ENCODE data around the gene PCSK9.
A peak's percentile ranks its signal among the peaks of the same experiment; 100 is the strongest.
"Not testable (repeated sequence)": the region's sequence is repeated elsewhere in the genome, so short reads cannot be mapped to it uniquely, and the experiment has no call there.

Gene PCSK9

DNA sequence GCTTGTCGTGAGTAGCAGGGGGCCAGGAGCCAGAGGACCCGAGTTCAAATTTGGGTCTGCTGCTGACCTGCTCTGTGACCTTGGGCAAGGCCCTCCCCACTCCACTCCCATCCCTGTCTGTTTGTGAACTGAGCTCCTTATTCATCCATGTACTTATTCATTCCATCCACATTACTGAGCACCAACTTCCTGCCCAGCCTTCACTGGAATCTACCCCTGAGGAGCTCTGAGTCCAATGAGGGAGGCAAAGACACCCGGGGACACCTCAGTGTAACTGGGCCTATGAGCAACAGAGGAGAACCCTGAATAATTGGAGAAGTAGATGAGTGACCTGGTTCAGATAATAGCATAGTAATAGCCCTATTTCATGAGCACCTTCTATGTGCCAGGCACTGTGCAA lies 31.7 kb upstream of the PCSK9 start:
- DNase-seq (ENCODE audit: insufficient read length, low spot score) (peak; percentile 33), FAIRE-seq (no peak)

DNA sequence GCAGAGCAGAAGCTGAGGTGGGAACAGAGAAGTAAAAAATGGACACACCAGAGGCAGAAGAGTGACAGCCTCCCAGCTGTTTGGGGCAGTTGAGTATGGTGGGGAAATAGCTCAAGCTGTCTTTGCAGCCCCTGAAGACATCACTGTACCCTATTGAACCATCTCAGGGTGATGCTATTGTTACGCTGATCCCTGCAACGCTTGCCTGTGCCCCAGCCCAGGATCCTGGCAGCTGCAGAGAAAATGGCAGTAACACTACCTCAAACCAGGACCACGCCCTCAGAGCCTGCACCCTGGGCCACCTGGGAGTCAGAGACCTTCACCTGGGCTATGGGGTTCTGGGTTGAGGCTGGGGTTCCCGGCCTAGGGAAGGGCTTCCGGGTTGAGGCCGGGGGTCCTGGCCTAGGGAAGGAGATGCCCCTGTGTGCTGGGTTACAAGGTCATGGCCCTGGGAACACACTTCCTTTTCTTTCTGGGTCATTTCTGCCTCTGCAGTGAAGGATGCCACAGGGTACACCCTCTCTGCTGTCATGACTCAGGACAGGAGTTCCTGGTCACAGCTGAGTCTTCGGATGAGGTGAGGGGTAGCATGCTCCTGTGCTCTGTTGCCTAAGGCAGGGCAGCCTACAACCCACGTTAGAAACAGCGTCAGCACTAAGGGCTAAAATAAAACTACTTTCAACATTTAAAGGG lies 29.0 kb upstream of the PCSK9 start:
- no peak for DNase-seq (ENCODE audit: insufficient read length, low spot score)
- FAIRE-seq, result no peak

- DNase-seq (ENCODE audit: insufficient read length, low spot score) (no peak), FAIRE-seq (no peak)
Observed at GRCh38 chr1:55010887-55011217, 28.5 kb upstream of the PCSK9 start.

GRCh38 chr1:55012661-55013060 lies 26.7 kb upstream of the PCSK9 start:
- FAIRE-seq (no peak), DNase-seq (ENCODE audit: insufficient read length, low spot score) (no peak)

- FAIRE-seq, result no peak
- no peak for DNase-seq (ENCODE audit: insufficient read length, low spot score)
Observed at GRCh38 chr1:55015123-55015522, 24.2 kb upstream of the PCSK9 start.

DNA sequence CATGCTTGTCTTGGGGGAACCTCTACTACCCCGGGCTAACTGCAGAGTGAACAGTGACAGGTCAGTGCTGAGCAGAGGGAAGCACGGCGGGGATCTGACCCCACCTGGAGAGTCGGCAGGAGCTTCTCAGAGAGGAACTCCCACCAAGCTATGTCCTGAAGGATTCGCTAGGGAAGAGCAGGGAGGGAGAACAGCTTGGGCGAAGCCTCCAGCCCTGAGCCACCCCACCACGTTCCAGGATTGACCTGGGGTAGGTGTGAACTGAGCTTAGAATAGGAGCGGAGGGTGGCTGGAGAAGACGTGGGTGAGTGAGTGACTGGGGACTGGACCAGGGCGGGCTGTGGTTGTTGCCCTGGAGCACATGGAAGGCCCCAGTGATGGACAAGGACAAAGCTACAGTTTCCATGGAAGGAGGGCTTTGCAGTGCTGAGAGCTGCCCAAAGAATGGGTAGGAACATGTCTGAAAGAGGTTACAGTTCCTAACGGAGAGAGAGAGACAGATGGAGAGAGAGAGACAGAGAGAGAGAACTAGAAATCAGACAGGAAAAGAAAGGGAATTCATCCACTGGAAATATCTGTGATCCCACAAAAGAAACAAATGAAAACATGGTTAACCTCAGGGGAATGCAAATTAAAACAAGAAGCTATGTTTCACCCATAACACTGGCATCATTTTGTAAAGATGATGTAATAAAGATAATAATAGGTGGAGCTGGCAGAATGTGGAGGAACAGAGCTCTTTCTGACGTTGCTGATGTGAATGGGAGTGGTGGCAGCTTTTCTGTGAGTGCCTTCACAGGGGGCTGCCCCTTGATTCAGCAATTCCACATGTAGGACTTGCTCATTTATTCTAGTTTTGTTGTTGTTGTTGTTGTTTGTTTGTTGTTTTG lies 23.4 kb upstream of the PCSK9 start:
- FAIRE-seq (no peak), DNase-seq (ENCODE audit: insufficient read length, low spot score) (no peak)

- DNase-seq (ENCODE audit: insufficient read length, low spot score) (no peak), FAIRE-seq (no peak)
Observed at GRCh38 chr1:55018395-55018794, 21.0 kb upstream of the PCSK9 start.

DNA sequence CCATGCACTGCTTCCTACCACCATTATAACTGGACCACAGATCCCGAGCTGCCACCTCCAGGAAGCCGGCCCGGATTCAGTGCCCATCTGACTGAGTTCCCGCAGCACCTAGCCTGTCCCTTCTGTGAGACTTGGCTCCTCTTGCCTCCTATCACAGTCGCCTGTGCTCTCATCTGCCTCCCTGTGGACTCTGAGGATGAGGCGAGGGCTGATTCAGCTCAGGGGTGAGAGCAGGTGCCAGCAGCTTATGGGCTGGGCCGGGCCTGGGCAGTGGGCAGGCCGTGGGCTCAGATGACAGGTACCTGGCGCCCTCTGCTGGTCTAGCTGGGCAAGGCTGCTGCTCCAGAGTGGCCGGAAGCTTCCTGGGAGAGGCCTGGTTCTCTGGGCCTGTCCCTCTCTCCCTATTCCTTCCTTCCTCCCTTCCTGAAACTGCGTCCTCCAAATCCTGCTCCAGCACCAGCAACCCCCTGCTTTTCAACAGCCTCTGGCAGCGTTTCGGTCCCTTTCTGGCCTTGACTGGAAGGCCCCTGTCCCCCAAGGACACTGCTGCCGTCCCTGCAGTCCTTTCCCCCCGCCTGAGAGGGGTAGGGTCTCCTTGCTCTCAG lies 17.3 kb upstream of the PCSK9 start:
- peak; percentile 92 for DNase-seq (ENCODE audit: insufficient read length, low spot score)
- FAIRE-seq, result peak; percentile 78

- DNase-seq (ENCODE audit: insufficient read length, low spot score); FAIRE-seq: not testable (repeated sequence)
Observed at GRCh38 chr1:55024163-55024562, 15.2 kb upstream of the PCSK9 start.

DNA sequence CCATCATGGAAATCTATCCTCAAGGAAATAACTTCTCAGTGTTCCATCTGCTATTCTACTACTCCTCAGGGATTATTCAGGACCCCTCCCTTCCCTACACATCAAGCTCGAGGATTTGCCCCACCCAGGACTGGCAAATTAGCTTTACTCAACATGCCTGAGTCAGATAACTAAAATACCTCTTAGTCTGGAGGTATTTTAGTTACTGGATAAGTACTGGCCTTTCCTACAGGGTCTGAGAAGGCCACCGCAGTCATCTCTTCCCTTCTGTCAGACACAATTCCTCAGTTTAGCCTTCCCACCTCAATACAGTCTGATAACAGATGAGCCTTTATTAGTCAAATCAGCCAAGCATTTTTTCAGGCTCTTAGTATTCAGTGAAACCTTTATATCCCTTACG lies 12.7 kb upstream of the PCSK9 start:
- FAIRE-seq; DNase-seq (ENCODE audit: insufficient read length, low spot score): not testable (repeated sequence)

- not testable (repeated sequence) for FAIRE-seq; DNase-seq (ENCODE audit: insufficient read length, low spot score)
Observed at GRCh38 chr1:55031098-55031497, 8.2 kb upstream of the PCSK9 start.

- DNase-seq (ENCODE audit: insufficient read length, low spot score) (no peak), FAIRE-seq (no peak)
Observed at GRCh38 chr1:55033265-55033614, 6.1 kb upstream of the PCSK9 start.

GRCh38 chr1:55034476-55035133 lies 4.7 kb upstream of the PCSK9 start:
- no peak for FAIRE-seq

GRCh38 chr1:55035904-55036303 lies 3.4 kb upstream of the PCSK9 start:
- FAIRE-seq (no peak), DNase-seq (ENCODE audit: insufficient read length, low spot score) (no peak)

More at GRCh38 chr1:55034476-55035133, 4.7 kb upstream of the PCSK9 start:
- DNase-seq (ENCODE audit: insufficient read length, low spot score), result no peak

DNA sequence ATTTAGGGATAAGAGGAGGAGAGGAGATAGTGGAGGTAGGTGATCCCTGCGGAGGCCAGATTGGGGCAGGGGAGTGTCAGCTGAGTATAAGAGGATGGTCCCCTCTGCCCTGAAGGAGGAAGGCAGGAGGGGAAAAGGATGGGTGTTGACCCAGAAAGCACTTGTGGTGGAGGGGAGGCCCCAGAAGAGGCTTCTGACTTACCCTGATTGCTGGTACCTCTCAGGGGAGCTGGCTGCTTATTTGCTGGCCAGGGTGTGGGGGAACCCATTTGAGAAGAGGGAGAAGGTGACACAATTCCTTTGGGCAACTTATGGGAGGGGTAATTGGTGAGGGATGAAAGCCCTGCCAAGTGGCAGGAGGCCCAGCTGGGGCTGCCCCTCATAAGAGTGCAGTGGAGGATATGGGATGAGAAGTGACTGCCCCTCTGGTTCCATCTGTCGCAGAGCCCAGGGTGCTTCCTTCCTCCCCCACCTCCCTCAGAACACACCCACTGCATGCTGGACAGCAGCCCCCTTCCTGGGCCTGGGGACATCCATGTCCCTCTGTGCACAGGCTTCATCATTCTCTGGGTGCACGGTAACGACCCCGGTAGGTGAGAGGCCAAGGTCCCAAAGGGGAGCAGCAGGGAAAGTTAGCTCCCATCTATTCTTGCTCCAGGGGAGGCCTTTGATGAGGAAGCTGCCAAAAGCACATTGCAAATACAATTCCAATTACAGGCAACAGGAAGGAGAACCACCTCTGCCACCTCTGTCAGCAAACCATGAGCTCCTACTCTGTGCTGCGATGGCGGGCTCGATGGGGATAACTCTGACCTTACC lies 1.4 kb upstream of the PCSK9 start:
- no peak for DNase-seq (ENCODE audit: insufficient read length, low spot score)
- no peak for FAIRE-seq

DNA sequence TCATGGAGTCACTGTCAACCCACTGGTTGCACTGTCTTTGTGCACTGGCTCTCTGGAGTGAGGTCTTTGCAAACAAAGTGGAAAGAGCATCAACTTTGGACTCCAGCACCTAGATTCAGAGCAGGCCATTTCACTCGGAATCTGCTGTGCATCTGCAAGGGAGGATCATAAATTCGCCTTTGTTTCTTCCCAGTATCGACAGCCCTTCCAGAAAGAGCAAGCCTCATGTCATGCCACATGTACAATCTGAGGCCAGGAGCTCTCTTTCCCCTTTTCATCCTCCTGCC lies 853 bp upstream of the PCSK9 start:
- no peak for FAIRE-seq
- DNase-seq (ENCODE audit: insufficient read length, low spot score), result no peak

DNA sequence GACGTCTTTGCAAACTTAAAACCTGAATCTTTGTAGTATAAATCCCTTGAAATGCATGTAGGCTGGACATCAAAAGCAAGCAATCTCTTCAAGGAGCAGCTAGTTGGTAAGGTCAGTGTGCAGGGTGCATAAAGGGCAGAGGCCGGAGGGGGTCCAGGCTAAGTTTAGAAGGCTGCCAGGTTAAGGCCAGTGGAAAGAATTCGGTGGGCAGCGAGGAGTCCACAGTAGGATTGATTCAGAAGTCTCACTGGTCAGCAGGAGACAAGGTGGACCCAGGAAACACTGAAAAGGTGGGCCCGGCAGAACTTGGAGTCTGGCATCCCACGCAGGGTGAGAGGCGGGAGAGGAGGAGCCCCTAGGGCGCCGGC lies 390 bp upstream of the PCSK9 start:
- no peak for FAIRE-seq
- no peak for DNase-seq (ENCODE audit: insufficient read length, low spot score)

GRCh38 chr1:55040083-55040932 lies 960 bp downstream of the PCSK9 start:
- no peak for FAIRE-seq
- DNase-seq (ENCODE audit: insufficient read length, low spot score), result no peak

DNA sequence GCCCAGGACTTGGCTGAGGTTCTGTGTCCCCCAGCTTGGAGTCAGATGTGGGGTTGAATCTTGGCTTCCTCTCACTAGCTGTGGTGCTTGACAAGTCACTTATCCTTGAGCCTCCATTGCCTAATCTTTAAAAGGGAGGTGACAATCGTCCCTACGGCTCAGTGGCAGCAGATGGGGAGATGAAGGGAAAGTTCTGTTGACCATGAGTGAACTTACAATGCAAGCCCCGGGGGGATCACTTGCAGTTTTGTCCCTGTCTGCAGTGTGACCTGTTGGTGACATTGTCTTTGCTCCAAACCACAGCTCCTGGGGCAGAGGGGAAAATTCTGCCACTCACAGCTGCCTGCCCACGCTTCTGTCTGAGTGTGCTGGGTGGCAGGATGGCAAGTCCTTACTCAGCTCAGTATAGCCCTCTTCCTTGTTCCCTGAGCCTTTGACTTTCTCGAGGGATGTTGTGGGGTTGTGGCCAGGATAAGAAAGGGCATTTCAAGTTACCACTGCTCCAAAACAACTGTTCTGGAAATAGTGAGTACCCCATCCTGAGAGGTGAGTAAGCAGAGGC lies 1.7 kb downstream of the PCSK9 start:
- FAIRE-seq (no peak), DNase-seq (ENCODE audit: insufficient read length, low spot score) (no peak)
